ENCODE results near the gene PRR15.

GRCh38 chr7:29564496-29565223 lies 1.0 kb downstream of the PRR15 start:
- TF ChIP-seq PATZ1 (CRISPR knock-in tag; IDR thresholded peaks at IDR 0.05; ENCODE audit: borderline replicate concordance): 0 out of 2 replicates have a peak, but pooled peaks have one; percentile 24
- TF ChIP-seq, protein P1, sequence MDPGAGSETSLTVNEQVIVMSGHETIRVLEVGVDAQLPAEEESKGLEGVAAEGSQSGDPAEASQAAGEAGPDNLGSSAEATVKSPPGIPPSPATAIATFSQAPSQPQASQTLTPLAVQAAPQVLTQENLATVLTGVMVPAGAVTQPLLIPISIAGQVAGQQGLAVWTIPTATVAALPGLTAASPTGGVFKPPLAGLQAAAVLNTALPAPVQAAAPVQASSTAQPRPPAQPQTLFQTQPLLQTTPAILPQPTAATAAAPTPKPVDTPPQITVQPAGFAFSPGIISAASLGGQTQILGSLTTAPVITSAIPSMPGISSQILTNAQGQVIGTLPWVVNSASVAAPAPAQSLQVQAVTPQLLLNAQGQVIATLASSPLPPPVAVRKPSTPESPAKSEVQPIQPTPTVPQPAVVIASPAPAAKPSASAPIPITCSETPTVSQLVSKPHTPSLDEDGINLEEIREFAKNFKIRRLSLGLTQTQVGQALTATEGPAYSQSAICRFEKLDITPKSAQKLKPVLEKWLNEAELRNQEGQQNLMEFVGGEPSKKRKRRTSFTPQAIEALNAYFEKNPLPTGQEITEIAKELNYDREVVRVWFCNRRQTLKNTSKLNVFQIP (CRISPR knock-in tag; IDR thresholded peaks at IDR 0.05; ENCODE audit: borderline replicate concordance, low read depth): no peak
- TF ChIP-seq ARNTL (CRISPR knock-in tag; IDR thresholded peaks at IDR 0.05; ENCODE audit: borderline replicate concordance, low read depth): no peak
- no peak for TF ChIP-seq GLIS3 (CRISPR knock-in tag; IDR thresholded peaks at IDR 0.05)
- no peak for TF ChIP-seq ZFP30 (CRISPR knock-in tag; IDR thresholded peaks at IDR 0.05)
- TF ChIP-seq RARB (CRISPR knock-in tag; IDR thresholded peaks at IDR 0.05): no peak
- no peak for TF ChIP-seq CSDC2 (CRISPR knock-in tag; IDR thresholded peaks at IDR 0.05)
- no peak for TF ChIP-seq BACH2 (CRISPR knock-in tag; IDR thresholded peaks at IDR 0.05; ENCODE audit: borderline replicate concordance)
- no peak for TF ChIP-seq ZNF70 (CRISPR knock-in tag; IDR thresholded peaks at IDR 0.05)
- TF ChIP-seq CREB5 (CRISPR knock-in tag; IDR thresholded peaks at IDR 0.05; ENCODE audit: low read depth): no peak
- TF ChIP-seq TCF4 (CRISPR knock-in tag; IDR thresholded peaks at IDR 0.05; ENCODE audit: borderline replicate concordance): no peak
- no peak for TF ChIP-seq PPARA (CRISPR knock-in tag; IDR thresholded peaks at IDR 0.05; ENCODE audit: borderline replicate concordance)
- no peak for TF ChIP-seq ESRRG (CRISPR knock-in tag; IDR thresholded peaks at IDR 0.05)
- no peak for TF ChIP-seq SNAI2 (CRISPR knock-in tag; IDR thresholded peaks at IDR 0.05)

Data from SK-N-SH treated with all-trans-retinoic acid at 6 μM for 48 hours (cell line).